Type B pancreatic cell (in vitro differentiated cells): ENCODE results near the gene IKBIP. TPM values are rescaled to one million over a fixed set of nuclear protein-coding genes. Genes with fewer than 3 reads are reported as not detected.

Experiments used
- DNase-seq: peaks from one replicate; pipeline ENCODE4 v3.0.0; 2021; ENCODE audit warnings: mixed read lengths; ENCODE audit not compliant: unreplicated experiment; ENCODE audit errors: extremely low spot score
- H3K27ac Mint-ChIP-seq: 2 replicates; pipeline ENCODE4 v1.8.0; 2021; ENCODE audit warnings: mild to moderate bottlenecking, mixed read lengths
- H3K27me3 Mint-ChIP-seq: 2 replicates; pipeline ENCODE4 v1.8.0; 2021; ENCODE audit warnings: mixed read lengths
- H3K36me3 Mint-ChIP-seq: 2 replicates; pipeline ENCODE4 v1.8.0; 2021; ENCODE audit warnings: mixed read lengths
- H3K4me1 Mint-ChIP-seq: one replicate; pipeline ENCODE4 v1.8.0; 2021; ENCODE audit warnings: mixed read lengths; ENCODE audit not compliant: unreplicated experiment
- H3K4me3 Mint-ChIP-seq: 2 replicates; pipeline ENCODE4 v1.8.0; 2021; ENCODE audit warnings: mild to moderate bottlenecking, mixed read lengths
- H3K9me3 Mint-ChIP-seq: 2 replicates; pipeline ENCODE4 v1.8.0; 2021; ENCODE audit warnings: mixed read lengths
- total RNA-seq: library from RNA; stranded (reverse); gene quantifications from 2 replicates; pipeline ENCODE4 v1.2.1, GENCODE V29; 2021; ENCODE audit warnings: low replicate concordance
- TF ChIP-seq, protein P1 (sequence below): fragments of 200-600 bp; sonication (generic); conservative IDR thresholded peaks from 2 replicates; pipeline ENCODE4 v1.5.0; 2021; ENCODE audit warnings: antibody characterized with exemption, mild to moderate bottlenecking

IKBIP gene
- total RNA-seq, 1 donor from 2014 or later, result 16.7 TPM

- H3K27me3 Mint-ChIP-seq, result no peaks in the 10 kb centered on the region
- peaks cover 4% of the 10 kb centered on the region for H3K36me3 Mint-ChIP-seq
- no peak overlapping the region for H3K27ac Mint-ChIP-seq
- H3K4me1 Mint-ChIP-seq, result no peaks in the 10 kb centered on the region
- TF ChIP-seq, protein P1, sequence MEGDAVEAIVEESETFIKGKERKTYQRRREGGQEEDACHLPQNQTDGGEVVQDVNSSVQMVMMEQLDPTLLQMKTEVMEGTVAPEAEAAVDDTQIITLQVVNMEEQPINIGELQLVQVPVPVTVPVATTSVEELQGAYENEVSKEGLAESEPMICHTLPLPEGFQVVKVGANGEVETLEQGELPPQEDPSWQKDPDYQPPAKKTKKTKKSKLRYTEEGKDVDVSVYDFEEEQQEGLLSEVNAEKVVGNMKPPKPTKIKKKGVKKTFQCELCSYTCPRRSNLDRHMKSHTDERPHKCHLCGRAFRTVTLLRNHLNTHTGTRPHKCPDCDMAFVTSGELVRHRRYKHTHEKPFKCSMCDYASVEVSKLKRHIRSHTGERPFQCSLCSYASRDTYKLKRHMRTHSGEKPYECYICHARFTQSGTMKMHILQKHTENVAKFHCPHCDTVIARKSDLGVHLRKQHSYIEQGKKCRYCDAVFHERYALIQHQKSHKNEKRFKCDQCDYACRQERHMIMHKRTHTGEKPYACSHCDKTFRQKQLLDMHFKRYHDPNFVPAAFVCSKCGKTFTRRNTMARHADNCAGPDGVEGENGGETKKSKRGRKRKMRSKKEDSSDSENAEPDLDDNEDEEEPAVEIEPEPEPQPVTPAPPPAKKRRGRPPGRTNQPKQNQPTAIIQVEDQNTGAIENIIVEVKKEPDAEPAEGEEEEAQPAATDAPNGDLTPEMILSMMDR, result no peak
- no peak for DNase-seq
- no peak overlapping the region for H3K4me3 Mint-ChIP-seq
- H3K9me3 Mint-ChIP-seq, result no peaks in the 10 kb centered on the region
Measured at GRCh38 chr12:98637068-98637467, 7.5 kb downstream of the IKBIP start.

DNA sequence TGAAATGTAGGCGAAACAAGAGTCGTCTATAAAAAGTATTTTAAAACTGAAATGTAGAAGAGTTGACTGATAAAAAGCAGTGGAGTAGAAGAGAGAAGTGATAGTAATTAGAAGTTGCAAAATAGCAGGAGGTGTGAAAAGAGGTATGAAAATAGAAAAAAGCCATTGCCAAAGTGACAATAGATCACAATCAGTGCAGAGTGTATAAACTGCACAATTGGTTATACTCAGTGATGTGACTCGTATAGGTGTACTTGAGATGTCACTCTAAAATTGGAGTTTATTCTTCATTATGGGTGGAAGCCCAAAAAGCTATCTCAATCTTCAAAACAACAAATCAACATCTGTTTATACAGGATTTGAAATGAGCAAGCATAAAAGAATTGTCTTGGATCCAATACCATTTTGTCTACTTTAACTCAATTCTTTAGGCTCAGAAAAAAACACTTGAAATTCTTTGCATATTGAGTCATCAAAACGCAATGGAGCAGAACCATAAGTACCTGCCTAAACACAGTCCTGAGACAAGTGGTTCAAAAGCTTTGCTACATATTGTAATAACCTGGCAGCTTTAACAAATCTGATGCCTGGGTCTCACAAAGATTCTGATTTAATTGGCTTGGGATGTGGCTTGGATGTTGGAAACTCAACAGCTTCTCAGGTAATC, 8.8 kb downstream of the IKBIP start:
- Mint-ChIP-seq H3K36me3 (peaks cover 4% of the 10 kb centered on the region), H3K9me3 (no peaks in the 10 kb centered on the region), H3K4me1 (no peaks in the 10 kb centered on the region), H3K27ac (no peak overlapping the region), H3K4me3 (no peak overlapping the region), H3K27me3 (no peaks in the 10 kb centered on the region)
- TF ChIP-seq, protein P1, result no peak
- DNase-seq, result no peak

DNA sequence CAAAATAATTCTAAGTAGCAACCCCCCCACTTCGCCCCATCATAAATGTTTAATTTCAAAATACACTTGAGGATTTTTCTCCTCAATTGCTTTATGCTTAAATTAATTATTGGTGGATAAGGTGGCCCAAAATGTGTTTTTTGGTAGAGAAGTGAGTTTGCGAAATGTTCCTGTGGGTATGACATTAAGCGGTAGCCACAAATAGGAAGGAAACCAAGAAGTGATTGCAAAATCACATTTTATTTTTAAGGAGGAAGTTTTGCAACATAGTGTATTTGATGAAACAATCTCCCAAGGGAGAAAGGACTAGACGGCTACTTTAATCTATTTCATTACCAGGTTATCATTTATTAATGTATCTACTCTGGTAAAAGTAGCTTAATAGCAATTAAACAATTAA, 25.6 kb downstream of the IKBIP start:
- peaks cover under 1% of the 10 kb centered on the region for H3K36me3 Mint-ChIP-seq
- DNase-seq, result no peak

GRCh38 chr12:98612696-98613334, 31.8 kb downstream of the IKBIP start:
- H3K27me3 Mint-ChIP-seq, result no peaks in the 10 kb centered on the region
- H3K36me3 Mint-ChIP-seq, result peaks cover 6% of the 10 kb centered on the region
- TF ChIP-seq, protein P1, result no peak
- peaks cover 5% of the 10 kb centered on the region for H3K4me1 Mint-ChIP-seq
- no peak overlapping the region for H3K4me3 Mint-ChIP-seq
- H3K9me3 Mint-ChIP-seq, result no peaks in the 10 kb centered on the region
- DNase-seq, result no peak
- no peak overlapping the region for H3K27ac Mint-ChIP-seq

More for the DNA sequence above, 25.6 kb downstream of the IKBIP start:
- H3K4me1 Mint-ChIP-seq, result no peaks in the 10 kb centered on the region
- H3K27ac Mint-ChIP-seq, result no peak overlapping the region
- H3K9me3 Mint-ChIP-seq, result no peaks in the 10 kb centered on the region
- no peak overlapping the region for H3K4me3 Mint-ChIP-seq
- TF ChIP-seq, protein P1, result no peak
- H3K27me3 Mint-ChIP-seq, result no peaks in the 10 kb centered on the region

DNA sequence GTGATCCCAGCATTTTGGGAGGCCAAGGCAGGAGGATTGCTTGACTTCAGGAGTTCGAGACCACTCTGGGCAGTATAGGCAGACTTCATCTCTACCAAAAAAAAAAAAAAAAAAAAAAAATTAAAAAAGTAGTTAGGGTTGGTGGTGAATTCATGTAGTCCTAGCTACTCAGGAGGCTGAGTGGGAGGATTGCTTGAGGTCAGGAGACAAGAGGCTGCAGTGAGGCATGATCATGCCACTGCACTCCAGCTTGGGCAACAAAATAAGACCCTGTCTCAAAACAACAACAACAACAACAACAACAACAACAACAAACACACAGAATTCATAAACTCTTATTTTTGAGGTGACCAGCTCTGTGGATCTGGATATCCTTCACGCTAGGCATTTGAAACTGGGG, 34.0 kb downstream of the IKBIP start:
- Mint-ChIP-seq H3K27ac (no peak overlapping the region), H3K36me3 (peaks cover 6% of the 10 kb centered on the region), H3K4me3 (no peak overlapping the region), H3K9me3 (no peaks in the 10 kb centered on the region), H3K4me1 (peaks cover 5% of the 10 kb centered on the region), H3K27me3 (no peaks in the 10 kb centered on the region)
- no peak for DNase-seq
- TF ChIP-seq, protein P1, result no peak
